ENCODE data around the gene OR1K1.

GRCh38 chr9:122780026-122780425, 19.9 kb upstream of the OR1K1 start:
- TF ChIP-seq MAX (IDR thresholded peaks at IDR 0.05; ENCODE audit: low read depth, low read length) (no peak), JUND (IDR thresholded peaks at IDR 0.05; ENCODE audit: low read depth, low read length) (no peak), POLR2A (IDR thresholded peaks at IDR 0.05; ENCODE audit: low read depth, low read length) (no peak), CBX5 (IDR thresholded peaks at IDR 0.05; ENCODE audit: low read depth) (no peak), HDAC6 (IDR thresholded peaks at IDR 0.05; ENCODE audit: unreplicated experiment) (no peak), NR2F1 (conservative IDR thresholded peaks at IDR 0.05) (no peak), SKIL (IDR thresholded peaks at IDR 0.05; ENCODE audit: low read depth, poor library complexity, severe bottlenecking) (no peak), IRF3 (IDR thresholded peaks at IDR 0.05) (no peak), SMC3 (IDR thresholded peaks at IDR 0.05; ENCODE audit: borderline replicate concordance, low read length) (no peak), ZNF24 (IDR thresholded peaks at IDR 0.05) (no peak), EZH2 (IDR thresholded peaks at IDR 0.05; ENCODE audit: borderline replicate concordance, control insufficient read depth, low read depth, low read length) (no peak), E4F1 (IDR thresholded peaks at IDR 0.05; ENCODE audit: borderline replicate concordance, partially characterized antibody) (no peak)
- TF ChIP-seq, protein P1, sequence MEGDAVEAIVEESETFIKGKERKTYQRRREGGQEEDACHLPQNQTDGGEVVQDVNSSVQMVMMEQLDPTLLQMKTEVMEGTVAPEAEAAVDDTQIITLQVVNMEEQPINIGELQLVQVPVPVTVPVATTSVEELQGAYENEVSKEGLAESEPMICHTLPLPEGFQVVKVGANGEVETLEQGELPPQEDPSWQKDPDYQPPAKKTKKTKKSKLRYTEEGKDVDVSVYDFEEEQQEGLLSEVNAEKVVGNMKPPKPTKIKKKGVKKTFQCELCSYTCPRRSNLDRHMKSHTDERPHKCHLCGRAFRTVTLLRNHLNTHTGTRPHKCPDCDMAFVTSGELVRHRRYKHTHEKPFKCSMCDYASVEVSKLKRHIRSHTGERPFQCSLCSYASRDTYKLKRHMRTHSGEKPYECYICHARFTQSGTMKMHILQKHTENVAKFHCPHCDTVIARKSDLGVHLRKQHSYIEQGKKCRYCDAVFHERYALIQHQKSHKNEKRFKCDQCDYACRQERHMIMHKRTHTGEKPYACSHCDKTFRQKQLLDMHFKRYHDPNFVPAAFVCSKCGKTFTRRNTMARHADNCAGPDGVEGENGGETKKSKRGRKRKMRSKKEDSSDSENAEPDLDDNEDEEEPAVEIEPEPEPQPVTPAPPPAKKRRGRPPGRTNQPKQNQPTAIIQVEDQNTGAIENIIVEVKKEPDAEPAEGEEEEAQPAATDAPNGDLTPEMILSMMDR (IDR thresholded peaks at IDR 0.05 in 2 of 3, conservative IDR thresholded peaks at IDR 0.05 in 1 of 3; ENCODE audit: control insufficient read depth in 2 of 3, extremely low read depth in 1 of 3, insufficient read depth in 1 of 3, low read depth in 3 of 3, low read length in 3 of 3), result no peak
- TF ChIP-seq, protein P2, sequence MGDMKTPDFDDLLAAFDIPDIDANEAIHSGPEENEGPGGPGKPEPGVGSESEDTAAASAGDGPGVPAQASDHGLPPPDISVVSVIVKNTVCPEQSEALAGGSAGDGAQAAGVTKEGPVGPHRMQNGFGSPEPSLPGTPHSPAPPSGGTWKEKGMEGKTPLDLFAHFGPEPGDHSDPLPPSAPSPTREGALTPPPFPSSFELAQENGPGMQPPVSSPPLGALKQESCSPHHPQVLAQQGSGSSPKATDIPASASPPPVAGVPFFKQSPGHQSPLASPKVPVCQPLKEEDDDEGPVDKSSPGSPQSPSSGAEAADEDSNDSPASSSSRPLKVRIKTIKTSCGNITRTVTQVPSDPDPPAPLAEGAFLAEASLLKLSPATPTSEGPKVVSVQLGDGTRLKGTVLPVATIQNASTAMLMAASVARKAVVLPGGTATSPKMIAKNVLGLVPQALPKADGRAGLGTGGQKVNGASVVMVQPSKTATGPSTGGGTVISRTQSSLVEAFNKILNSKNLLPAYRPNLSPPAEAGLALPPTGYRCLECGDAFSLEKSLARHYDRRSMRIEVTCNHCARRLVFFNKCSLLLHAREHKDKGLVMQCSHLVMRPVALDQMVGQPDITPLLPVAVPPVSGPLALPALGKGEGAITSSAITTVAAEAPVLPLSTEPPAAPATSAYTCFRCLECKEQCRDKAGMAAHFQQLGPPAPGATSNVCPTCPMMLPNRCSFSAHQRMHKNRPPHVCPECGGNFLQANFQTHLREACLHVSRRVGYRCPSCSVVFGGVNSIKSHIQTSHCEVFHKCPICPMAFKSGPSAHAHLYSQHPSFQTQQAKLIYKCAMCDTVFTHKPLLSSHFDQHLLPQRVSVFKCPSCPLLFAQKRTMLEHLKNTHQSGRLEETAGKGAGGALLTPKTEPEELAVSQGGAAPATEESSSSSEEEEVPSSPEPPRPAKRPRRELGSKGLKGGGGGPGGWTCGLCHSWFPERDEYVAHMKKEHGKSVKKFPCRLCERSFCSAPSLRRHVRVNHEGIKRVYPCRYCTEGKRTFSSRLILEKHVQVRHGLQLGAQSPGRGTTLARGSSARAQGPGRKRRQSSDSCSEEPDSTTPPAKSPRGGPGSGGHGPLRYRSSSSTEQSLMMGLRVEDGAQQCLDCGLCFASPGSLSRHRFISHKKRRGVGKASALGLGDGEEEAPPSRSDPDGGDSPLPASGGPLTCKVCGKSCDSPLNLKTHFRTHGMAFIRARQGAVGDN (IDR thresholded peaks at IDR 0.05), result no peak

Measured in GM12878 (cell line).